Measurements from ENCODE around the gene REST. TPM values are rescaled to one million over a fixed set of nuclear protein-coding genes. Genes with fewer than 3 reads are reported as not detected.

The REST gene
- total RNA-seq (2022) (49.3 and 56.6 TPM in 2 replicates), Bru-seq, nascent RNA (percentile 84 among the genes with signal in this experiment), BruChase-seq, experiment 1, labeled RNA remaining after a 2-hour chase (percentile 95 among the genes with signal in this experiment), BruChase-seq, experiment 2, labeled RNA remaining after a 6-hour chase (percentile 87 among the genes with signal in this experiment)
- long read RNA-seq, full-length matches to known transcripts, result 17 of 41 reads
- long read RNA-seq, partial matches to known transcripts, result 2 of 41 reads
- long read RNA-seq, other reads (novel, unspliced or antisense), result 22 of 41 reads

DNA sequence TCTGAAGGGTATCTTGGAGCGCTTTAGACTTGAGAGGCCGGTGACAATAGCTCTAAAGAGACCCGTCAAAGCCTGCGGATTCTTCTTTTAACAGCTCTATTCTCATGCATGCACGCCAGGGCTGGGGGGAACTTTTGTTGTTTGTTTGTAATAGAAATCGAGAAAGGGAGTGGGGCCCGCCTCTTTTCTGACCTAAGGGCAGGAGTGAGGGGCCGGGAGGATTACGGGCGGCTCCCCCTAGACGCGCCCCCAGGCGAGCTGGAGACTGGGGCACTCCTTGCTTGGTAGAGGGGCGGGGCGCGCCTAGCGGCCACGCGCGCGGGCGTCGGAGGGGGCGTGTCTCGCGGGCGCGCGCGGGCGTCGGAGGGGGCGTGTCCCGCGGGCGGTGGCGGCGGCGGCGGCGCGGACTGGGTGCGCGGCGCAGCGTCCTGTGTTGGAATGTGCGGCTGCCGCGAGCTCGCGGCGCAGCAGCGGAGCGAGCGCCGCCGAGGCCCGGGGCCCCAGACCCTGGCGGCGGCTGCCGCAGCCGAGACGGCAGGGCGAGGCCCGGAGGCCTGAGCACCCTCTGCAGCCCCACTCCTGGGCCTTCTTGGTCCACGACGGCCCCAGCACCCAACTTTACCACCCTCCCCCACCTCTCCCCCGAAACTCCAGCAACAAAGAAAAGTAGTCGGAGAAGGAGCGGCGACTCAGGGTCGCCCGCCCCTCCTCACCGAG lies at the start of gene REST:
Gene REST, plus strand, starts transcription at position 412 of the 717 bp plus-strand sequence. CDS start 2,739 bp downstream, outside the sequence.
- Mint-ChIP-seq H3K9me3 (ENCODE audit: unreplicated experiment) (no peaks in the 10 kb centered on the region), H3K27me3 (ENCODE audit: insufficient read depth, unreplicated experiment) (no peaks in the 10 kb centered on the region), H3K27ac (ENCODE audit: unreplicated experiment) (peak within 1 kb of the TSS; percentile 97), H3K4me1 (ENCODE audit: low read depth, unreplicated experiment) (peaks cover 32% of the 10 kb centered on the region), H3K4me3 (ENCODE audit: unreplicated experiment) (peak within 1 kb of the TSS; percentile 92), H3K36me3 (ENCODE audit: insufficient read depth, unreplicated experiment) (peaks cover 33% of the 10 kb centered on the region)
- peaks cover 21% of the 10 kb centered on the region for H3K4me1 ChIP-seq
- POLR2A ChIA-PET, result interaction anchor here (0.5 to 1.0 kb wide), 4 partner anchors 41 to 446 kb away, joined by 3 to 6 read pairs (median 4); partner anchors contain the start of gene POLR2B
- H3K9me3 ChIP-seq, result no peaks in the 10 kb centered on the region
- BruUV-seq (replicated peaks), result no TSS peak
- CTCF ChIA-PET, result interaction anchor here (0.6 to 0.8 kb wide), 2 partner anchors 46 to 69 kb away, joined by 4 to 13 read pairs; partner anchors contain the start of gene NOA1
- peak within 1 kb of the TSS; percentile 95 for H3K4me3 ChIP-seq (ENCODE audit: low read depth, low read length)
- intact Hi-C loops (cut with micrococcal nuclease; ENCODE audit: unreplicated experiment), result loop anchor here (1.0 to 10.0 kb wide), 3 partner anchors 51 to 473 kb away; partner anchors contain the start of genes NOA1, PAICS and PPAT
- H3K36me3 ChIP-seq (ENCODE audit: control insufficient read depth, insufficient read depth, low read length), result no peaks in the 10 kb centered on the region
- TF ChIP-seq, protein P1, sequence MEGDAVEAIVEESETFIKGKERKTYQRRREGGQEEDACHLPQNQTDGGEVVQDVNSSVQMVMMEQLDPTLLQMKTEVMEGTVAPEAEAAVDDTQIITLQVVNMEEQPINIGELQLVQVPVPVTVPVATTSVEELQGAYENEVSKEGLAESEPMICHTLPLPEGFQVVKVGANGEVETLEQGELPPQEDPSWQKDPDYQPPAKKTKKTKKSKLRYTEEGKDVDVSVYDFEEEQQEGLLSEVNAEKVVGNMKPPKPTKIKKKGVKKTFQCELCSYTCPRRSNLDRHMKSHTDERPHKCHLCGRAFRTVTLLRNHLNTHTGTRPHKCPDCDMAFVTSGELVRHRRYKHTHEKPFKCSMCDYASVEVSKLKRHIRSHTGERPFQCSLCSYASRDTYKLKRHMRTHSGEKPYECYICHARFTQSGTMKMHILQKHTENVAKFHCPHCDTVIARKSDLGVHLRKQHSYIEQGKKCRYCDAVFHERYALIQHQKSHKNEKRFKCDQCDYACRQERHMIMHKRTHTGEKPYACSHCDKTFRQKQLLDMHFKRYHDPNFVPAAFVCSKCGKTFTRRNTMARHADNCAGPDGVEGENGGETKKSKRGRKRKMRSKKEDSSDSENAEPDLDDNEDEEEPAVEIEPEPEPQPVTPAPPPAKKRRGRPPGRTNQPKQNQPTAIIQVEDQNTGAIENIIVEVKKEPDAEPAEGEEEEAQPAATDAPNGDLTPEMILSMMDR (IDR thresholded peaks at IDR 0.05; ENCODE audit: insufficient read depth in 1 of 2, low read depth in 1 of 2, low read length in 1 of 2, severe bottlenecking in 1 of 2, unreplicated experiment in 1 of 2), result no peak
- DNase-seq, result peak; percentile 74 to 88
- H3K27me3 ChIP-seq (replicated peaks; ENCODE audit: control insufficient read depth, insufficient read depth, low read length), result no peaks in the 10 kb centered on the region

DNA sequence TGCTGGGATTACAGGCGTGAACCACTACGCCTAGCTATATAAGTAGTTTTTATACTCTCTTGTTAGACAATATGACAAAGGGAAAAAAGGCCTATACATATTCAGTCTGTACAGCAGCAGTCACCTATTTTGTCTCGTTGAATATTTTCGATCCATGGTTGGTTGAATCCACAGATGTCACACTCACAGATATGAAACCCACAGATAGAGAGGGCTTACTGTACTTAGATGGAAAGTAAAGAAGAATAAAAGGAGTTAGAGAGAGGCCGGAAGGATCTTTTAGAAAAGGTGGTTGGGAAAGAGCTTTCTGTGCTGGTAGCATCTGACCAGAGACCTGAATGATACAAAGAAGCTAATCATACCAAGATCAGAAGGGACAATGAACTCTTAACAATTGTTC lies 47.9 kb upstream of the REST start:
- Mint-ChIP-seq H3K36me3 (ENCODE audit: insufficient read depth, unreplicated experiment) (no peaks in the 10 kb centered on the region), H3K27me3 (ENCODE audit: insufficient read depth, unreplicated experiment) (no peaks in the 10 kb centered on the region), H3K27ac (ENCODE audit: unreplicated experiment) (no peak overlapping the region), H3K4me3 (ENCODE audit: unreplicated experiment) (no peak overlapping the region), H3K4me1 (ENCODE audit: low read depth, unreplicated experiment) (no peaks in the 10 kb centered on the region), H3K9me3 (ENCODE audit: unreplicated experiment) (no peaks in the 10 kb centered on the region)
- Histone ChIP-seq H3K27me3 (replicated peaks; ENCODE audit: control insufficient read depth, insufficient read depth, low read length) (no peaks in the 10 kb centered on the region), H3K36me3 (ENCODE audit: control insufficient read depth, insufficient read depth, low read length) (no peaks in the 10 kb centered on the region), H3K4me1 (no peaks in the 10 kb centered on the region), H3K9me3 (no peaks in the 10 kb centered on the region), H3K4me3 (ENCODE audit: low read depth, low read length) (no peak overlapping the region)
- ChIA-PET POLR2A (no interaction called here), CTCF (interaction anchor here (0.7 kb wide), 1 partner anchor 10 kb away, joined by 3 read pairs; no protein-coding TSS in a partner anchor)
- TF ChIP-seq, protein P1 (IDR thresholded peaks at IDR 0.05; ENCODE audit: insufficient read depth in 1 of 2, low read depth in 1 of 2, low read length in 1 of 2, severe bottlenecking in 1 of 2, unreplicated experiment in 1 of 2), result no peak
- BruUV-seq (replicated peaks), result no TSS peak
- intact Hi-C loops (cut with micrococcal nuclease; ENCODE audit: unreplicated experiment), result no loop called here
- DNase-seq, result no peak

- Mint-ChIP-seq H3K4me3 (ENCODE audit: unreplicated experiment) (no peak overlapping the region), H3K27me3 (ENCODE audit: insufficient read depth, unreplicated experiment) (no peaks in the 10 kb centered on the region)
Observed at GRCh38 chr4:56860781-56861180, 46.9 kb upstream of the REST start.

More at GRCh38 chr4:56860781-56861180, 46.9 kb upstream of the REST start:
- Mint-ChIP-seq H3K36me3 (ENCODE audit: insufficient read depth, unreplicated experiment) (no peaks in the 10 kb centered on the region), H3K27ac (ENCODE audit: unreplicated experiment) (no peak overlapping the region), H3K9me3 (ENCODE audit: unreplicated experiment) (no peaks in the 10 kb centered on the region), H3K4me1 (ENCODE audit: low read depth, unreplicated experiment) (no peaks in the 10 kb centered on the region)
- Histone ChIP-seq H3K36me3 (ENCODE audit: control insufficient read depth, insufficient read depth, low read length) (no peaks in the 10 kb centered on the region), H3K27me3 (replicated peaks; ENCODE audit: control insufficient read depth, insufficient read depth, low read length) (no peaks in the 10 kb centered on the region), H3K4me1 (no peaks in the 10 kb centered on the region), H3K9me3 (no peaks in the 10 kb centered on the region), H3K4me3 (ENCODE audit: low read depth, low read length) (no peak overlapping the region)
- TF ChIP-seq, protein P1 (IDR thresholded peaks at IDR 0.05; ENCODE audit: insufficient read depth in 1 of 2, low read depth in 1 of 2, low read length in 1 of 2, severe bottlenecking in 1 of 2, unreplicated experiment in 1 of 2), result no peak
- BruUV-seq (replicated peaks), result no TSS peak
- DNase-seq, result no peak
- intact Hi-C loops (cut with micrococcal nuclease; ENCODE audit: unreplicated experiment), result no loop called here
- ChIA-PET POLR2A (no interaction called here), CTCF (no interaction called here)
